GM12872 (cell line): ENCODE results near the gene ANGPTL2.

ENCODE experiments used
- TF ChIP-seq, protein P1 (sequence below): IDR thresholded peaks from 3 replicates; pipeline ENCODE4 v1.5.1; 2011; ENCODE audit warnings: low read depth, mild to moderate bottlenecking, low read length, moderate library complexity; ENCODE audit not compliant: insufficient read depth

Gene ANGPTL2

DNA sequence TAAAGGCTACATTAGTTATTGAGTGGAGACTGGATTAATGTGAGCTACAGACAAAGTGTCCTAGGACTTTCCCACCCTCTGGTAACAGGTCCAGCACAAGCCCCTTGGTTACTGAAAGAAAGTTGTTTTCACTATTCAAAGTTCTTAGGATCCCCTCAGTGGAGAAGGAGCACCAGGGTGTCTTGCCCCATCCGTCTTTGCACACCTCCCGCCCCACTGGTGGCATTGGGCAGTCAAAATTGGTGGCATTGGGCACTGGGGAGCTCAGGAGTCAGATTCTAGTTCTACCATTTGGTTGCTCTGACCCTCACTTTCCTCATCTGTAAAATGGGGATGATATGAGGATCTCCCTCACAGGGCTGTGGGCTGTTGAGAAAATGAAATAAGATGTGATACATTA, 2.4 kb upstream of the ANGPTL2 start:
- TF ChIP-seq, protein P1, sequence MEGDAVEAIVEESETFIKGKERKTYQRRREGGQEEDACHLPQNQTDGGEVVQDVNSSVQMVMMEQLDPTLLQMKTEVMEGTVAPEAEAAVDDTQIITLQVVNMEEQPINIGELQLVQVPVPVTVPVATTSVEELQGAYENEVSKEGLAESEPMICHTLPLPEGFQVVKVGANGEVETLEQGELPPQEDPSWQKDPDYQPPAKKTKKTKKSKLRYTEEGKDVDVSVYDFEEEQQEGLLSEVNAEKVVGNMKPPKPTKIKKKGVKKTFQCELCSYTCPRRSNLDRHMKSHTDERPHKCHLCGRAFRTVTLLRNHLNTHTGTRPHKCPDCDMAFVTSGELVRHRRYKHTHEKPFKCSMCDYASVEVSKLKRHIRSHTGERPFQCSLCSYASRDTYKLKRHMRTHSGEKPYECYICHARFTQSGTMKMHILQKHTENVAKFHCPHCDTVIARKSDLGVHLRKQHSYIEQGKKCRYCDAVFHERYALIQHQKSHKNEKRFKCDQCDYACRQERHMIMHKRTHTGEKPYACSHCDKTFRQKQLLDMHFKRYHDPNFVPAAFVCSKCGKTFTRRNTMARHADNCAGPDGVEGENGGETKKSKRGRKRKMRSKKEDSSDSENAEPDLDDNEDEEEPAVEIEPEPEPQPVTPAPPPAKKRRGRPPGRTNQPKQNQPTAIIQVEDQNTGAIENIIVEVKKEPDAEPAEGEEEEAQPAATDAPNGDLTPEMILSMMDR, result no peak

DNA sequence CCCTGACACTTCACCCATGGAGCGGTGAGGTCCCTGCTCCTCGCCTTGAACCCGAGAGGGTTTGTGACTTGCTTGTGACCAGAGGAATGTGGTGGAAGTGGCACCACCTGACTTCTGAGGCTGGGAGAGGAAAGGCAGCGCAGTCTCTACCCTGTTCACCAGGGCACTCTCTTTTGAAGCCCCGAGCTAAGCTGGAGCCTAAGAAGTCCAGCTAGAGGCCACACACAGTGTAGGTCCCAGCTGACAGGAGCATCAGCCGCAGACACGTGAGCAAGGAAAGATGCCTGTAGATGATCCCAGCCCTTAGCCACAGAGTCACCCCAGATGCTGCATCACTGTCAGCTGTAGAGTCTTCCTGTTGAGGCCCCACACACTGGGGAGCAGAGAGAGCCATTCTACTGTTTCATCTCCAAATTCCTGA, 1.7 kb upstream of the ANGPTL2 start:
- TF ChIP-seq, protein P1, result no peak

DNA sequence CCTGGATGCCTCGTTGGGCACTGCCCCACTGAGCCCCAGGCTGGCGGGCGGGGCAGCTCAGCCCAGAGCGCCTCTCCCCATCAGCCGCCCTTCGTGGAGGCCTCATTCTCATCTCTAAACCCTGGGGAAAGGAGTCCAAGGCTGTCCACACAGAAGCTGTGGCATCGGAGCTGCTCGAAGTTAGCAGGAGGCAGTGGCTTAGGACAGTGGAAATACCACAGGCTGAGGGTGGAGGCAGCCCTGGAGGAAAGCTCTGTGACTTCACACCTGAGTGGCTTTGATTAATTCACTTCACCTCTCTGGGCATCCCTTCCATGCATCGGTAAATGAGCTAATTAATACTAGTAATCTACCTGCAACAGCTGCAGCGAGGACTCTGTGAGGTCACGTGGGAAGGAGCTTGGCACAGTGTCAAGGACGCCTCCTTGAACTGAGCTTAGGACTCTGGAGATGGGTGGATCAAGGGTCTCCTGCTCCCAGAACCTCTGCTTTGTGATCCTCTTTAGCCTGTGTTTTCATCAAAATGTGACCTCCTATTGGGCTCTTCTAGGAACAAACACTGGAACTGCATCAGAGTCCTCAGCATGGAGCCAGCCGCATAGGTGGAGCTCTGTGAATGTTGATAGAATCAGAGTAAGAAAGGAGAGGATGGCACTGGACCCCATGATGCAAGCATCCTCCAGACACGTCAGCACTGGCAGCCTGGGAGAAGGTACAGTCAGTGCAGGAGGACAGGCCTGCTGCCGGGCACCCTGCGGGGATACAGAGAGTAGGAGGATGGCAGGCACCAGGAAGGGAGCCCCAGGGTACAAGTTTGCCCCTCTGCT, 842 bp upstream of the ANGPTL2 start:
- TF ChIP-seq, protein P1, result no peak

DNA sequence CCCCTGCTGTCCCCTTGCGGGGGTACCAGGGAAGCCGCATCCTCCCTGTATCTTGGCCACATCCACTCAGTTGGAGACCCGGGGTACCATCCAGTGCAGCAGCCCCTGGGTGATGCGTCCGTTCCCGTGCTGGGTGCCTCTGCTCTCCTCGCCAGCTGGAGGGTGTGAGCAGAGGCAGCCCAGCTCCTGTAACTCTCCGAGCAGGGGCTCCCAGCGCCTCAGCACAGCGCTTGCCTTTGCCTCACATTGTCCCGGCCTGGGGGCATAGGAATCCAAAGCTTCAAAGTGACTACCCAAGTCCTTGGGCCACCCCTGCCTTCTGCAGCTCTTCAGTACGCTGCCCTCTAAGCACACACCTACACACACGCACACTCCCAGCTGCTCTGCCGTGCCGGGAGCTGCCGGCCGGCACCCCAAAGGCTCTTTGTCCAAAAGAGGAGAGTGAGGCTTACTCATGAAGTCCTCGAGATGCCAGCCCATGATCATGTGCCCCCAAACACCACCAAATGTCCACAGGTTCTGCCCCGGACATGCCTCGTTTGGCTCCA, 733 bp downstream of the ANGPTL2 start:
- TF ChIP-seq, protein P1, result no peak

DNA sequence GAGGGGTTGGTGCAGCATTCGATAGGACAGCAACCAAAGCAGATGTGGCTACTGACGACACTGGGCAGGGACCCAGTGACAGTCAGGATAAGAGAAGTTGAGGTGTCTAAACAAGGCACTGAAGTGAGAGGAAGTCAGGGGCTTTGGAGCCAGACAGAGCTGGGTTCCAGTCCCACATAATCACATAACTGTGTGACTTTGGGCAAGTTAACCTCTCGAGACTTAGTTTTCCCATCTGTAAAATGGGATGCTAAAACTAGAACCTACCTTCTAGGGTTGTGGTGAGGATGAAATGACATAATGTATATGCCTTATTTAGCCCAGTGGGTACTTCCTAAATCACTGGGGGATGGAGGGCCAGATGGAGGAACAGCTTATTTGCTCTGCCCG, 3.1 kb downstream of the ANGPTL2 start:
- TF ChIP-seq, protein P1, result no peak

DNA sequence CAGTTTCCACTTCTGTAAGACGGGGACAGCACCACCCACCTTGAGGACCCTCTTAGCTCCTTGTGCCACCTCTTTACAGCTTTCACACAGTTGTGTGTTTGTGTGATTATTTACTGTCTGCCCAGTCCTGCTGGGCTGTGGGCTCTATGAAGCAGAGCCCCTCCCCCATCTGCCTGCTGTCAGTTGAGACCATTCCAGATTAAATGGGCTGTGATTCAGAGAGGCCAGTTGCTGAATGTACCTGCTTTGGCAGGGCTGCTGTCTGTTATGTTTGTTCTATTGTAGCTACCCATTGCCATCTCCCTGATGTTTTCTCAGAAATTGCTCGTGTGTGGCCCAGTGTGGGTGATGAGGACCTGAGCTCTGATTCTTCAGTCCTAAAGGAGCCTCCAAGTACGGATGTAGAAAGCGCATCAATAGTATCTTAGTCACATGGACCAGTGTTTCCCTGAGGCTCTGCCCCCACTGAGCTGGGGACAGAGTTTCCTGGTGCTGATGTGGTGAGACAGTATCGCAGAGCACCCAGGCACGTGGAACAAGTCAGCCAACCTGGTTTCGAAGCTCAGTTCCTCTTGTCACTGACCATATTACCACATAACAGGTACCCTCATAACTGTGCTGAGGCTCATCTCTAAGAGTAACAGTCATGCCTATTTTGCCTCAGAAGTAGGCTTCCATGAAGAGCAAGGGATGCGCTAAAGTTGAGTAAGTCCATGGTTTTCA, 3.7 kb downstream of the ANGPTL2 start:
- TF ChIP-seq, protein P1, result no peak

DNA sequence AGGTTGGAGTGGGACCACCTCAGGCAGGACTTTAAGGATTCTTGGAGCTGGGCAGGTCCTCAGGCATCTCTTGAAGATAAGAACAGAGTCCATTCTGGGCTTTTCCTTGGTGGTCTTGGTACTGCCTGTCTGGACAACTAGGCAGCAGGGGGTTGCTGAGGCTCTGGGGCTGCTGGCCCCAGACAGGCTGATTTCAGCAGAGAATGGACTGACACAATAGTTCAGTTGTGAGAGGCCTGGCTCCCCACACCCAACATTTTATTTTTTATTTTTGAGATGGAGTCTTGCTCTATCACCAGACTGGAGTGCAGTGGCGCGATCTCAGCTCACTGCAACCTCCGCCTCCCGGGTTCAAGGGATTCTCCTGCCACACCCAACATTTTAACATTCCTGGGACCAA, 4.6 kb downstream of the ANGPTL2 start:
- TF ChIP-seq, protein P1, result no peak
